GM18861 (cell line): ENCODE data around the gene GRM8.

Experiments used
- ATAC-seq: cut with Tn5 transposase; IDR thresholded peaks from one replicate; pipeline ENCODE4 v1.9.1; 2021; ENCODE audit not compliant: unreplicated experiment

Gene GRM8

DNA sequence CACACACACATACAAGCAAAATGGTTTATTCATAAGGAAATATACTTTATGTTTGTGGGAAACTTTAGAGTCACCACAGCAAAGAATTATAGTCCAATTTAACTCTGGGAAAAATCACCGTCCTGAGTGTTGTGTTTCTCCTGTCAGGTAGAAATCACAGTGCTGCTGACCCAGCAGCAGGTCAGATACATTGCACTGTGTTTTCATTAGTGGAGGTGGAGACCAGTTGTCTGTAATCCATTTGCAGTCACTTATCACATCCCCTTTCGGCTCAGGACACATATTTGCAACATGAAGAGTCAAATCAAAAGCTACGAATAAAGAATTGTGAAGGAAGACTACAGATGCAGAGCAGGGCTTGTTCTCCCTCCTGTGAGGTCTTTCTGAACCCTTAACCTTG, 799.6 kb downstream of the GRM8 start:
- ATAC-seq = no peak

DNA sequence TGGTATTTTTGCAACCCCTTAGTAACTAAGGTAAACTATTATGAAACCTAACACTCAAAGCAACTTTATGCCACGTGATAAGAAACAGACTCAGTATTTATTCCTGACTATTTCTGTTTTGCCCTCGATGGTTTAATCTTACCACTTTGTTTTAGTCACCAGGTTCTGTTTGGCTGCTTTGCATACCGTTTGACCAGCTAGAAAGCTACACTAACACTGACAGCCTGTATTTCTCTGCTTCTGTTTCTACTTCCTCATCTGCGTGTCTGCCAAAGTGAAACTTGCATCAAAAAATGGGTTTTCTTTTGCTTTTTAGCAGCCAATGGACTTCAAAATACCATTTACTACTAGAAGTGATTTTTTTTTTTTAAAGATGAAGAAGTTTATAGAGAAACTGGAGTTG, 802.5 kb downstream of the GRM8 start:
- peak; percentile 97 for ATAC-seq

DNA sequence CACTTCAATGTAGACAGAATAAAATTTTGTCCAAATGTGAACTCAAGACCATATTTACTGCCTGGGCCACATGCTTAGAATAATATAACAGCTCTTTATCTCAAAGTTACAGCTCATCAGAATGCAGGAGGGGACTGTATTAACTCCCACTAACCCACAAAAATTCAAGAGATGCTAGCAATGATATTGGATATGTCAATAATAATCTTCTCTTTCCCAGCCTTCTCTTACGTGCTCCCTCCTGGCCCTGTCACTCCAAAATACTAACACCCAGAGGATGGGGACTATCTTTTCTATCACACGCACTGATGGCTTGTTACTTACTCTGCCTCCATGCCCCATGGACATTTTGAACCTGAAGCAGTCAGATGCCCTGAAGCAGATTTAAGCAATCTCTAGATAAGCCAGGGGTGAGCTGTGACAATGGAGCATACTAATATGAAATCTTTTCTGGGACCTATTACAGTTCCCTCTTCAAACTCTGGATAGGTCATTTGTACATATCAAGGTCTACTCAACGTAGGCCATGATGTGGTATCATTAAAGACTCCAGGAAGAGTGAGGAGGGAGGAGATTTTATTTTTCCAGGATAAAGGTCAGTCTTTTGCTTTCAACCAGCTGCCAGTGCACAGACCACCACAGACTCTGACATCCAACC, 803.0 kb downstream of the GRM8 start:
- ATAC-seq = peak; percentile 1

DNA sequence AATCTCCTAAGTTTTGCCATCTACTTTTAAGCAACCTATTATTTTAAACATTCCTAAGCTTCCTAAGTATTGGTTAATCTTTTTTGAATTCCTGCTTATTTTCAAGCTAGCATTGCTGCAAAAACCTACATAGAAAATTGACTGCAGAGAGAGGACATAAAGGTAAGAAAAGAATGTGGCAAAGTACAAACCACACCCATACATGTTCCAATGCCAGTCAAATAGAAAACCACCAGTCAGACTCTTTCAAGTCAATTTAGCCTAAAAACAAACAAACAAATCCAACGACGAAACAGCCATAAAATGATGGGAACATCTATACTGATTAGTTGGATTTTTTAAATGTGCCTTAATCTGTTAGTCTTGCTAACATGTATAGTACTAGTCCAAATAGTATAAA, 804.8 kb downstream of the GRM8 start:
- ATAC-seq = no peak

DNA sequence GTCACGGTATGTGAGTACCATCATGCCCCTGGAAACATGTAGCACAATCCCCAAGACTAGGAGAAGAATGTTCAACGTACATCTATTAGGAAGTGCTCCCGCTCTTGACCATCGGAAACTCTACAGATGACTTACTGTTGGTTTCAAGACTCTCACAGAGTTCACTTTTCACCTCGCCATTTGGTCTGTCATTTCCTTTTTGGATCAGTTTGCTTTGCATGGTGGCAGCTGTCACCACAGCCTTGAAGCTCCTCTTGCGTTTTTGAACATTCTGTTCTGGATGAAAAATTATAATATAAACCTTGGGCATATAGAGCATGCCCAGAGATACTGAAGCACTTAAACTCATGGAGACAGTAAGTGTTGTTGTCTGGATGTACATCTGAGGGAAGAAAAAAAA, 806.8 kb downstream of the GRM8 start:
- ATAC-seq = no peak

DNA sequence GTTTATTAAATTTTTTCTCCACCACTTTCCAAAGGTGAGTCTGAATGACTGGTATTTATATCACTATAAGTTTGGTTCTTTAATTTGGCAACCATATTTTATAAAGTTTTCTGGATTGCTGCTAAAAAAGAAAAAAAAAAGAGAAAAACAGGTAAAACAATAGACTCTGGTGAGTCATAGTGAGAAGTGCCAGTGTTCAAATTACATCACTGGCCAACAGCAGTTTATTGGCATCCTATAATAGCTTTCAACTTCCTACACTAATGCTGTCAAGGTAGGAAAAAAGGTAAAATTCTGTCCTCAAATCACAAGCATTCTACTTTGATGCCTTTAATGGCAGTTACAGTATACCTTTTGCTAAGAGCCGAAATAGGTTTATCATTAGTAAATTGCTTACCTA, 808.8 kb downstream of the GRM8 start:
- no peak for ATAC-seq

DNA sequence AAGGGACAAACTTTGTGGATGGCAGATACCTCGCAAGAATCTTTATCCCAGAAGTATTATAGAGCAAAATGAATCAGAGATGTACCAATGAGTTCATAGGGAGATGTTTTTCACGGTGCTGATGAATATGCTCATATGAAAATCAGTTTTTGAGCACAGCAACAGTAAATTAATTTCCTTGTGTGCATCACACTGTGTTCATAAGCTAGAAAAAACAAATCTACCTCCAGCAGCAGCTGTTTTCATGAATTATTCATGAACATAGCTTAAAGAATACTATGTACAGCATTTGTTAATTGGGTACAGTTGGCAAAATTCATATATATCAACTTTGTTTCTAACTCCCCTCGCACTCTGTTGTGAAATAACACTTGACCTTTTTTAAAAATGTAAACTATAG, 809.8 kb downstream of the GRM8 start:
- ATAC-seq = no peak

DNA sequence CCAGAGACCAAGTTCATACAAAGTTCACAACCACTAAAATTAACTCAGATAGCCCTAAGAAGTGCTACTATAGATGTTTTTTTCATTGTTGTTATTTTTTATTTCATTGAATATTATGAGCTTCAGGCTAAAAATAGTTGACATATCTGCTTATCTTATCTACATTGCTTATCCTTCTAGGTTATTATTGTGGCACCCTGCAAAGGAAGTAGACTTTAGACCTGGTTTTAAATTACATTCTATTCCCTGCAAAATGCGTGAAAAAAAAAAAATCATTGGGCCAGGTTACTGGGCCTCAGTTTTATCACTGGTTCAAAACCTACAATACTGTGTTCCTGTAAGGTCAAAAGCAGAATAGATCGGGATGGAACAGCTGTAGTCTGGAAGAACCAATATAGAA, 811.0 kb downstream of the GRM8 start:
- ATAC-seq = no peak

DNA sequence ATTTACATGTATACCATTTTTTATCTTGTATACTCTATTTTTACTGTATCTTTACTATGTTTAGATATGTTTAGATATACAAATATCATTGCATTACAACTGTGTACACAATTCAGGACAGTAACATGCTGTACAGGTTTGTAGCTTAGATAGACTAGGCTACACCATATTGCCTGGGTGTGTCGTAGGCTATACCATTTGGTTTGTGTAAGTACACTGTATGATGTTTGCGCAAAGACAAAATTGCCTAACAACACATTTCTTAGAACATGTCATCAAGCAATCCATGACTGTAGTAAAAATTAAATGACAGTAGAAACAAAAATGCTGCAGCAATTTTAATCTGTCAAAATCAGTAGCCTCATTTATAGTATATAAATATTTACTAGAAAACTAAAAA, 812.2 kb downstream of the GRM8 start:
- ATAC-seq = no peak

DNA sequence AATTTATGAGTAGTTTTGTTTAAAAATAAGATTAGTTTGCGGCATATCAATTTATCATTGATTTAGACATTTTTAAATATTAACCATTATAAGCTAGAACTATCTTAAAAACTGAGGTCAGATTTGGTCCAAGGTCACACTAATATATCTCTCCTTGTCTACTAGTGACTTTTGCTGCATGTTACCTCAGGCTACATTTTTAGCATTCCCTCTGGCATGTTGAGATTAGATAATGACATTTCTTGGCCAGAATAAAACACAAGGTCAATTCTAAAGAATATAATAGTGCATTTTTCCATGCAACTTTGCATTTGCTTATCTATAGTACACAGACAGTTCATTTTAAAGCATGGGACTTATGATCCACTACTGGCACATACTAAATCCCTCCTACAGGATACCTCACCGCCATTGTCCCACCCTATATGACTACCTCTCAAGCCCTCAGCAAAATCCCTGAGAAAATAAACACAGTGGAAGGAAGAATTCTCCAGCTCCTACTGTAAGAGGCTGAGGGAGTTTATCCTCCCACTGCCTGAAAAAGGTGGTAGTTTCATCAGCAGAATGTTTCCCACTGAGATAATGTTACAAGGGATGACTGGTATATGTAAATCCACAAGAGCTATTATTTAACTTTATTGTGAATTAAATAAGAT, 816.4 kb downstream of the GRM8 start:
- ATAC-seq = no peak

DNA sequence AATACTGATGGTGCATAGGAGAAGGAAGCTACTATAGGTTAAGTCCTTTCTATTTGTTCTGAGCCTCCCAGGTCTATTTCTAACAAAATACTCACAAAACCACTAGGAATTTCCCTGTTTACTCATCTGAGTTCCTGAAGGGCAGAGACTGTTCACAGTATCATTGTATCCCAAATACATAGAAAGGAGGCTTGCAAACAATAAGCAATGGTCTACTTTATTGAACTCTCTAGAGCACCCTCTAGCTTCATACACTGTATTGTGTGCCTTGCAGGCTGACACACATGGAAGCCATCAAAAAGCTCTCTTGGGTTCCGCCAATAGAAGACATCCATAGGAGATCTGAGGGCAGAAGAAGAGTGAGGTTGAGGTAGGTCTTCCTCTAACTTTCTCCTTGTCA, 826.1 kb downstream of the GRM8 start:
- no peak for ATAC-seq

DNA sequence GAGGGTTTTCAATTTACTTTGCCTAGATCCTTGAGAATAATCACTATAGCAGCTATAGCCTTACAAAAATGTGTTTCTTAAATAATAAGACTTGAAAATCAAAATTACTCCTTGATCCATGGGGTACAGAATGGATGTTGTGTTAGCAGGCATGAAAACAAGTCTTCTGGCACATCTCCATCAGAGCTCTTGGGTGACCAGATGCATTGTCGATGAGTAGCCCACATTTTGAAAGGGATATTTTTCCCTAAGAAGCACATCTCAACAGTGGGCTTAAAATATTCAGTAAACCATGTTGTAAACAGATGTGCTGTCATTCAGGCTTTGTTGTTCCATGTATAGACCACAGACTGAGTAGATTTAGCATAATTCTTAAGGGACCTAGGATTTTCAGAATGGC, 827.8 kb downstream of the GRM8 start:
- no peak for ATAC-seq

DNA sequence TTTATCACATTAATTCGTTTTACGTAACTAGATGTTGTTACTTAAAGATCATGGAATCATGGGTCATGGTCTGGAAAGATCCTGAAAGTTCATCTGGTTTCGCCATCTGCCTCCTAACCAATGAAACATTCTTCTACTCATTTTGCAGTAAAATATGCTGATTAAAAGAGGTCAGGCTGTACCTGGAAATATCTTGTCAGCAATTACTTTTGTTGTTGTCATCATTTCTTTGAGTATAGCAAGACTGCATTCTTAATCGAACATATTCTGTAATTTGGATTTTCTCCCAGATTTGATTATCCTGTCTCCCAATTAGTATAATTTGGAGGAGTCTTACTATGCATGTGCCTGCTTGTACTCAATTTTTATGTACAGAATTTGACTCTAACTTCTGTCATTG, 833.7 kb downstream of the GRM8 start:
- ATAC-seq = no peak

DNA sequence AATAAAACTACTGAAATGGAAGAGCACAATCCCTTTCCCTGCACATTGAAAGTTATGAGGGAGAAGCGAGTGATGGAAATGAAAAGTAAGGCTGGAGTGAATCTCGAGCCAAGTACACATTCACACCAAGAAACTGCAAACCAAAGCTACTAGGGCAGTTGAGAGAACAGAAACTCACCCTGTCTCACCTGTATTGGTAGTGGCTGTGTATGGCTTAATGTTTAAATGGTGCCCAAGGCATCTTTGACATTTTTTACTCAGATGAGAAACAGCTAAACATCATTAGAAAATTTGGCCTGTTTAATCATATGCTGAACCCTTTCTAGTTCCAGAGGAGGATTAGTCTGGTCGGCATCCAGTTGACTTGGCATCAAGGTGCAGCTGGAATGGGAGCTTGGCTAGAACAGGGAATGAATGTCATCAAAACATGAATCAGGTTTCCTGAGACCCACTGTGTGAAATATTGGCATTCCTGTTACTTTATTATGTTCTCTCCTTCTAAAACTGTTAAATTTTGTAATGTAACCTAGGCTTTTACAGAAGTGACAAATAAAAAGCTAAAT, 840.8 kb downstream of the GRM8 start:
- ATAC-seq = peak; percentile 51

DNA sequence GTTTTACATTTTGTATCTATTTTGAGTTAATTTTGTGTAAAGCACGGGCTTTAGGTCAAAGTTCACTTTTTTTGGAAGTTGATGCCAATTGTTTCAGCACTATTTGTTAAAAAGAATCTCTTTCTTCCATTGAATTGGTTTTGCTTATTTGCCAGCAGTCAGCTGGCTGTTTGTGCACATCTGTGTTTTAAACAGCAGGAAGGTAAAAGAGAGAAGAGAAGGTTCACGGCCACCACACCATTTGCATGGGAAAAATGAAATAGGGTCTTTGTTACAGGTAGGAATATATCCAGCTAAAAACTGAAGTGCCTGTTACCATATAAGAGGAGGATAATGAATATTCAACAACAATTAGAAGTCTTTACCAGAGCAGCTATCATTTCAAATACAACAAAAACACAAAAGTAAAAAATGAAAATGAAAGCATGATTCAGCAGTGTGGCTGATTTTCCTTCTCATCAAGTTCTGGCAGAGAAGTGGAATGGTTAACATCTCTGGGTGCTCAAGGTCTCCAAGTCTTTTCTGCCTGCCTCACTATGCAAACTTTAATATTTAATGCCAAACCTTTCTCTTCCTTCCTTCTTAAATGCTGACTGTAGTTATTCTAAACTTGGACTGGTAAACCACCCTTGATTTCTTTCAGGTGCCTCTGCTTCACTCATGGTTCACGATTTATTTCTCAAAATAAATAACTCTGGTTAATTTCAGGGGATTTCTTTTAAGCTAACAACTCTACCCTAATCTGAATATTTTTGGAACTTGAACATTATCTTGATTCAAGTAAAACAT, 841.5 kb downstream of the GRM8 start:
- ATAC-seq = no peak

DNA sequence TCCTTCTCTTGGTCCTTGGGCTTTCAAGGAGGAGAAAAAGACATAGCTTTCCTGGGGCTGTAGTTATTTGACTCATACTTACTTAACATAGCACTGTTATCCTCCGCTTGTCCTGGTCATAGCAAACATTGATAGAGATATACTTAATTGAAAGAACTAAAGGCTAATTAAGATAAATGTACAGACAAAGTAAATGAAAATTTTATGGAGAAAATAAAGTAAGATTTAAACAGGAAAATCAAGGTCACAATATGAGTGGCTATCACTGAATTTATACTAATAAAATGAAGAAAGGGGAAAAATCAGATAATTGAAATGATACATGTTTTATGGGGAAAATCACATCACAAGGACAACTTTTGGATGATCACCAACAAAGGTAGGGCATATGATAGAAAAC, 849.7 kb downstream of the GRM8 start:
- no peak for ATAC-seq

DNA sequence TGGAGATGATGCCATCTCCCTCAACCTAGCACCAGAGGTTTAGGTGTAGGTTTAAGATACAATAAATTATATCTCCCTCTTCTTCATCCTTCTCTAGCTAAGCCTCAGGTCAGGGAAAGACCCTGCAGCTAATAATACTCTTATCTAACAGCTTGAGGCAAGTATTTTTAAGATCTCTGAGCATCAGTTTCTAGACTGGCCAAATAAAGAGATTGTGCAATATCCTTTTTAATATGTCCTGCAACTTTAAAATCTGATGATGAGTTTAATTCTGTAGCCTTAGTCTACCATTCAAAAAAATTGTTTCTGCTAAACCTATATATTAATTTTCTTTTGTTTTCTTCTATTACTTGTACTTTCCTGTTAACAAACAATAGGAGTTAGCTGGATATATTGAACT, 850.8 kb downstream of the GRM8 start:
- ATAC-seq = no peak

DNA sequence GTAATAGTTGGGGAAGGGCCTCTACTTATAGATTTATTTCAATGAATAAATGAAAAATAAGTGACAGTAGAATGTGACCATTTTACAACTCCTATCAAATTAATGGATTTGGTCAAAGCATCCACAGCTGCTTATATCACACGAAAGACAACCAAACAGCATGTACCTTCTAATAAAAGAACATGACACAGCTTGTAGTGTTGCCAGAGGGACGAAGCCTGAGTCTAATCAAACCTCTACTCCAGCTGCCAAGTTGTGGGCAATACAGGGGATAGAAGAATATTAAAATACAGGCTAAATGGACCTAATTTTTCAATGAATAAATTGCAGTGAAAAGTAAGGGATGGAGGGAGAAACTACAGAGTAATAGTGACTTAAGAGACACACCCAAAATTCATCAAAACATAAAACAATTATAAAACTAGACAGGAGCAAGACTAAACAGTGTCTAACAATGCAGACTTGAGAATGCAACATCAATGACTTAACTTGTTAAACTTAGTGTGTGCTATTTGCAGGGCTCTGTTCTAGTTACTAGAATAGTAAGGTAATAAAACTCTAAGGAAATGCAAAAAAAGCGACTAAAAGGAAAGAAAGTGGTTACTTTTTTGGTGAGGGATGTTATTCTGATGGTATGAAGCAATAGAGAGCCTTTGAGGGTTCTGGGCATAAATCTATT, 853.8 kb downstream of the GRM8 start:
- no peak for ATAC-seq

DNA sequence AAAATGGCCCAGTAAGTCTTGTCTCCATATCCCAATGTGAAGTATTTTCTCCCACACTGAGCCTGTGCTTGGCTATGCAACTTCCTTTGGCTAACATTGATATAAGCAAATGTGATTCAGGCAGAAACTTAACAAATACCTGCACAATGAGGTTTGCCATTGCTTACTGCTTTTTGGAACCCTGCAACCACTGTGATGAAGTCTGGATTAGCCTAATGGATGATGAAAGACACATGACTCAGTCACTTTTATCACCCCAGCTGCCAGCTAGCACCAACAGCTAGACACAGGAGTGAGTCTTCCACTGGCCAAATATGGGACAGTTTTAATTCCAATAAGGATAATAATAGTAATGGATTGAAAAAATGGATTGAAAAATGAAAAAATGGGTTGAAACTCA, 854.5 kb downstream of the GRM8 start:
- ATAC-seq = no peak

DNA sequence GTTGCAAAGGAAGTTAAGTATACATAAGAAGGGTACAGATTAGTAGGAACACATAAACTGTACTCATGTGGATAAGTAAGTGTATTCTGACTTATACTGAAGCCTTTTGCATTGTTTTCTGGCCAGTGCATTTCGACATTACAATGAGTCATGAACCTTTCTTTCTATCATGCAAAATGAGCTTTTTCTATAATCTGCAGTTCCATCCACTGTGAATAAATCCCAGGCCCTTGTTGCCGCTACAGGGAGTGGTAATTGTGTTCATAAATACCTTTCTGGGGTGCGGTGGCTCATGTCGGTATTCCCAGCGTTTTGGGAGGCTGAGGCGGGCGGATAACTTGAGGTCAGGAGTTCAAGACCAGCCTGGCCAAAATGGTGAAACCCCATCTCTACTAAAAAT, 858.3 kb downstream of the GRM8 start:
- no peak for ATAC-seq
